Mesenchymal stem cell (in vitro differentiated cells and primary cell): ENCODE measurements around the gene TESK2.
"Not testable (repeated sequence)": the region's sequence is repeated elsewhere in the genome, so short reads cannot be mapped to it uniquely, and the experiment has no call there.

Source experiments
- DNase-seq: peaks from one replicate; pipeline ENCODE4 v3.0.0-alpha.2; 2013
- H2AFZ ChIP-seq: one replicate; pipeline ENCODE4 v1.6.1; 2013; ENCODE audit warnings: low read depth, mild to moderate bottlenecking, control low read depth, inconsistent platforms, low read length, moderate library complexity
- H2AK5ac ChIP-seq: 2 replicates; pipeline ENCODE4 v1.6.1; 2013; ENCODE audit warnings: low read length, moderate library complexity, mild to moderate bottlenecking, inconsistent platforms; ENCODE audit not compliant: severe bottlenecking
- H2BK120ac ChIP-seq: one replicate; pipeline ENCODE4 v1.6.1; 2013; ENCODE audit warnings: low read depth, mild to moderate bottlenecking, inconsistent platforms, low read length, moderate library complexity
- H2BK12ac ChIP-seq, 2 experiments: one replicate each; pipeline ENCODE4 v1.6.1; 2013; ENCODE audit warnings: inconsistent platforms in 2 of 2, low read length in 2 of 2, mild to moderate bottlenecking in 2 of 2, moderate library complexity in 2 of 2, control low read depth in 1 of 2
- H2BK15ac ChIP-seq: one replicate; pipeline ENCODE4 v1.6.1; 2013; ENCODE audit warnings: mild to moderate bottlenecking, low read depth, inconsistent platforms; ENCODE audit not compliant: poor library complexity, severe bottlenecking
- H2BK5ac ChIP-seq: 2 replicates; pipeline ENCODE4 v1.6.1; 2013; ENCODE audit warnings: low read depth, mild to moderate bottlenecking, low read length, control low read depth, inconsistent platforms; ENCODE audit not compliant: poor library complexity, severe bottlenecking
- H3K14ac ChIP-seq, 2 experiments: one replicate each; pipeline ENCODE4 v1.6.1; 2013; ENCODE audit warnings: inconsistent platforms in 2 of 2, low read length in 2 of 2, control low read depth in 1 of 2, mild to moderate bottlenecking in 1 of 2, moderate library complexity in 1 of 2
- H3K18ac ChIP-seq, 2 experiments: one replicate each; pipeline ENCODE4 v1.6.1; 2013; ENCODE audit warnings: inconsistent platforms in 2 of 2, low read length in 2 of 2, control low read depth in 1 of 2, low read depth in 1 of 2, mild to moderate bottlenecking in 1 of 2
- H3K23ac ChIP-seq, 2 experiments: one replicate each; pipeline ENCODE4 v1.6.1; 2013; ENCODE audit warnings: inconsistent platforms in 2 of 2, low read length in 2 of 2, mild to moderate bottlenecking in 2 of 2, moderate library complexity in 2 of 2, control low read depth in 1 of 2
- H3K27ac ChIP-seq: 2 replicates; pipeline ENCODE4 v1.5.1; 2013; ENCODE audit warnings: mild to moderate bottlenecking, moderate library complexity, low read length, control low read depth, inconsistent platforms; ENCODE audit not compliant: poor library complexity, severe bottlenecking
- H3K27me3 ChIP-seq, 2 experiments: 2 replicates each; pipeline versions ENCODE4 v1.6.1 to v1.7.0; 2013; ENCODE audit warnings: low read length in 2 of 2, mild to moderate bottlenecking in 2 of 2, moderate library complexity in 2 of 2, control low read depth in 1 of 2, inconsistent platforms in 1 of 2; ENCODE audit not compliant: control insufficient read depth in 1 of 2, insufficient read depth in 1 of 2
- H3K36me3 ChIP-seq, 2 experiments: 2 replicates each; pipeline versions ENCODE4 v1.6.1 to v1.7.0; 2013; ENCODE audit warnings: low read length in 2 of 2, control low read depth in 1 of 2, inconsistent platforms in 1 of 2, low read depth in 1 of 2, mild to moderate bottlenecking in 1 of 2; ENCODE audit not compliant: insufficient read depth in 2 of 2, control insufficient read depth in 1 of 2
- H3K4ac ChIP-seq, 2 experiments: one replicate each; pipeline ENCODE4 v1.6.1; 2013; ENCODE audit warnings: inconsistent platforms in 2 of 2, low read length in 2 of 2, mild to moderate bottlenecking in 2 of 2, moderate library complexity in 2 of 2, control low read depth in 1 of 2, low read depth in 1 of 2
- H3K4me1 ChIP-seq: 2 replicates; pipeline ENCODE4 v1.6.1; 2013; ENCODE audit warnings: low read depth, low read length, control low read depth; ENCODE audit not compliant: control insufficient read depth, insufficient read depth
- H3K4me2 ChIP-seq: 2 replicates; pipeline ENCODE4 v1.6.1; 2013; ENCODE audit warnings: low read length, mild to moderate bottlenecking, inconsistent platforms; ENCODE audit not compliant: poor library complexity, severe bottlenecking
- H3K4me3 ChIP-seq, 2 experiments: 2 replicates each; pipeline versions ENCODE4 v1.5.1 to v1.7.0; 2013; ENCODE audit warnings: low read length in 2 of 2, mild to moderate bottlenecking in 2 of 2, control low read depth in 1 of 2, low read depth in 1 of 2; ENCODE audit not compliant: insufficient read depth in 1 of 2
- H3K79me1 ChIP-seq: replicated peaks from 2 replicates; pipeline ENCODE4 v1.6.1; 2013; ENCODE audit warnings: mild to moderate bottlenecking, control low read depth, low read length, inconsistent platforms; ENCODE audit not compliant: poor library complexity, severe bottlenecking
- H3K9ac ChIP-seq: 2 replicates; pipeline ENCODE4 v1.7.0; 2013; ENCODE audit warnings: mild to moderate bottlenecking, low read length, moderate library complexity
- H3K9me3 ChIP-seq: 2 replicates; pipeline ENCODE4 v1.7.0; 2013; ENCODE audit warnings: mild to moderate bottlenecking, low read length; ENCODE audit not compliant: control insufficient read depth
- H4K8ac ChIP-seq: one replicate; pipeline ENCODE4 v1.6.1; 2013; ENCODE audit warnings: inconsistent platforms, mild to moderate bottlenecking, low read length, moderate library complexity
- H4K91ac ChIP-seq: one replicate; pipeline ENCODE4 v1.6.1; 2013; ENCODE audit warnings: mild to moderate bottlenecking, low read length, inconsistent platforms
- WGBS: methylation state at CpG from one replicate; pipeline ENCODE4 v1.1.7; 2013; ENCODE audit warnings: mixed read lengths; 5-methylcytosine and 5-hydroxymethylcytosine counted together

The TESK2 gene

DNA sequence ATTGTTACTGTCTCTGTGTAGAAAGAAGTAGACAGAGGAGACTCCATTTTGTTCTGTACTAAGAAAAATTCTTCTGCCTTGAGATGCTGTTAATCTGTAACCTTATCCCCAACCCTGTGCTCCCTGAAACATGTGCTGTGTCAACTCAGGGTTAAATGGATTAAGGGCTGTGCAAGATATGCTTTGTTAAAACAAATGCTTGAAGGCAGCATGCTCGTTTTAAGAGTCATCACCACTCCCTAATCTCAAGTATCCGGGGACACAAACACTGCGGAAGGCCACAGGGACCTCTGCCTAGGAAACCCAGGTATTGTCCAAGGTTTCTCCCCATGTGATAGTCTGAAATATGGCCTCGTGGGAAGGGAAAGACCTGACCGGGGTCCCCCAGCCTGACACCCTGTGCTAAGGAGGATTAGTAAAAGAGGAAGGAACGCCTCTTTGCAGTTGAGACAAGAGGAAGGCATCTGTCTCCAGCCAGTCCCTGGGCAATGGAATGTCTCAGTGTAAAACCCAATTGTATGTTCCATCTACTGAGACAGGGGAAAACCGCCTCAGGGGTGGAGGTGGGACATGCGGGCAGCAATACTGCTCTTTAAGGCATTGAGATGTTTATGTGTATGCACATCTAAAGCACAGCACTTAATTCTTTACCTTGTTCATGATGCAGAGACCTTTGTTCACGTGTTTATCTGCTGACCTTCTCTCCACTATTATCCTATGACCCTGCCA lies 22.7 kb upstream of the TESK2 start:
- H3K4me3 ChIP-seq, H3K14ac ChIP-seq, H4K8ac ChIP-seq, H3K18ac ChIP-seq, H4K91ac ChIP-seq, H3K4ac ChIP-seq, H3K27me3 ChIP-seq, H3K9me3 ChIP-seq, DNase-seq, H2AFZ ChIP-seq, H3K23ac ChIP-seq, H2BK12ac ChIP-seq, H3K4me2 ChIP-seq, H2BK5ac ChIP-seq, H2AK5ac ChIP-seq, H2BK120ac ChIP-seq, H3K9ac ChIP-seq, H3K4me1 ChIP-seq, H2BK15ac ChIP-seq: not testable (repeated sequence)
- Histone ChIP-seq H3K36me3 (peaks cover 68 to 92% of the 10 kb centered on the region in 2 experiments), H3K27ac (peak overlapping the region; percentile 12), H3K79me1 (peaks cover 12% of the 10 kb centered on the region)
- WGBS, result 79% methylated on average over 9 of the region's 9 CpGs

DNA sequence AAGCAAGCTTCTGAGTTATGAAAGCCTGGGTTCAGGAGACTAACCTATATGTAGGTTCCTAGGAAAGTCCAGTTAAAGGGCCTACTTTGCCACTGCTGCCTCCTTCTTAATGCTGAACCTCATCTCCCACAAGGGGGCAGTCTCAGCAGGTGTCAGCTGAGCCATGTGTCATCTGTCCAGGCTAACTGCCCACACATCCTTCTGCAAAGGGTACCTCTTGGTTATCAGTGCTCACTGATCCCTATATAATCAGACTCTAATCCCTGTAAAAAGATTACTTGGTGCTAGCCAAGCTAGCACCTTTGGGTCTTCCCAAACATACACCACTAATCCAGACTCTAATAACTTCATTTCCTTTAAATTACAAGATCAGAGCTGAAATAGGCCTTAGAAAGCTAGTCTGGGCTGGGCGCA lies 21.7 kb upstream of the TESK2 start:
- 100% methylated on average over 1 of the region's 1 CpG for whole genome bisulfite sequencing
- H2AK5ac ChIP-seq, result no peak overlapping the region
- no peak overlapping the region for H2BK5ac ChIP-seq
- H2AFZ ChIP-seq, result no peak overlapping the region
- H3K4ac ChIP-seq, result no peak overlapping the region
- no peak overlapping the region for H2BK12ac ChIP-seq
- no peaks in the 10 kb centered on the region for H3K9me3 ChIP-seq
- no peak overlapping the region for H3K4me2 ChIP-seq
- no peak overlapping the region for H3K23ac ChIP-seq
- no peak overlapping the region for H3K14ac ChIP-seq
- no peak overlapping the region for H3K4me3 ChIP-seq
- H3K9ac ChIP-seq, result no peak overlapping the region
- peaks cover 5% of the 10 kb centered on the region for H3K4me1 ChIP-seq
- no peak overlapping the region for H2BK120ac ChIP-seq
- H2BK15ac ChIP-seq, result no peak overlapping the region
- no peak overlapping the region for H3K18ac ChIP-seq
- no peak overlapping the region for H4K91ac ChIP-seq
- no peak overlapping the region for H4K8ac ChIP-seq
- peak overlapping the region; percentile 2 for H3K27ac ChIP-seq
- peaks cover 12% of the 10 kb centered on the region for H3K79me1 ChIP-seq
- peak; percentile 77 for DNase-seq
- peaks cover 70 to 95% of the 10 kb centered on the region in 2 experiments for H3K36me3 ChIP-seq
- no peaks in the 10 kb centered on the region for H3K27me3 ChIP-seq

GRCh38 chr1:45510972-45511527 lies 20.1 kb upstream of the TESK2 start:
- no peak overlapping the region for H3K27ac ChIP-seq
- no peaks in the 10 kb centered on the region for H3K9me3 ChIP-seq
- peaks cover 12% of the 10 kb centered on the region for H3K79me1 ChIP-seq
- no peak overlapping the region for H2AFZ ChIP-seq
- no peak overlapping the region for H3K4me2 ChIP-seq
- no peak overlapping the region for H3K18ac ChIP-seq
- no peak overlapping the region for H3K4me3 ChIP-seq
- no peak overlapping the region for H2BK5ac ChIP-seq
- H3K9ac ChIP-seq, result peak overlapping the region; percentile 9
- no peak overlapping the region for H2AK5ac ChIP-seq
- over 99% methylated on average over 4 of the region's 4 CpGs for WGBS
- H2BK12ac ChIP-seq, result no peak overlapping the region
- no peak for DNase-seq
- no peak overlapping the region for H4K91ac ChIP-seq
- no peak overlapping the region for H3K4ac ChIP-seq
- H2BK15ac ChIP-seq, result no peak overlapping the region
- no peak overlapping the region for H2BK120ac ChIP-seq
- H3K23ac ChIP-seq, result no peak overlapping the region
- H3K27me3 ChIP-seq, result no peaks in the 10 kb centered on the region
- no peak overlapping the region for H4K8ac ChIP-seq
- peaks cover 66 to 82% of the 10 kb centered on the region in 2 experiments for H3K36me3 ChIP-seq
- H3K4me1 ChIP-seq, result peaks cover 4% of the 10 kb centered on the region
- no peak overlapping the region for H3K14ac ChIP-seq

DNA sequence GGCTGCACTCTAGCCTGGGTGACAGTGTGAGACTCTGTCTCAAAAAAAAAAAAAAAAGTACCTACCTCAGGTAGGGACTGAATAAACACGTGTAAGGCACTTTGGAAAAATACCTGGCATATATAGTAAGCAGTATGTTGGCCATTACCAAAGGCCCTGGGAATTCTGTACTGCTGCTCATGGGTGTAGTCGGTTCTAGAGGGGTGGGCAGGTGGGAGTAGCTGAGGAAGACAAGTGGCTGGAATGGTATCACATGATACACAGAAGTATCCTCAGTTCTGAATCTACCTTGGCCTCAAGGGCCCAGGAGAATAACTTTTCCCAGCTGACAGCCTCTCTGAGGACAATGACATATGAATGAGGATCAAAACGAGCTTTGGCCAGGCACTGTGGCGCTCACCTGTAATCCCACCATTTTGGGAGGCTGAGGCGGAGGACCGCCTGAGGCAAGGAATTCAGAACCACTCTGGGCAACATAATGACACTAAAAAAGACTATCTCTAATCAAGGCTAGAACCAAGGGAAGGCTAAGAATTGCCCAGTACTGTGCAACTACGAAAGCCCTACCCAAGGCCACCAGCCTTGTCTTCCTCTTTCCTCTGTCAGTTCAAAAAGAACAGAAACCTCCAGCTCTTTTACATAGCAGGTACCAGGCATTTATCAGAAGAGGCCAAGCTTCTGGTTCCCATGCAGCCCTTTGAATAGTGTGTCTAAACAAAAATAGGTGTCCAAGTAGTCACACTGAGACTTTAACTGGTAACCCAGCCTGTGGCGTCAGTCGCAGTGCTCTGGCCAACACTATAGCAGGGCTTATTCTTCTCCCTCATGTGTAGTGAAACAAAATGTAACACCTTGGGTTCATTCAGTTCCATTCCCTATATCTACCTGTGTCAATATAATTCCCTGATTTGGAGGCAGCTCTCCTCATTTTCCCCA lies 19.3 kb upstream of the TESK2 start:
- H3K27ac ChIP-seq, result no peak overlapping the region
- no peak overlapping the region for H4K91ac ChIP-seq
- peaks cover 12% of the 10 kb centered on the region for H3K79me1 ChIP-seq
- 87% methylated on average over 9 of the region's 9 CpGs for WGBS
- no peak overlapping the region for H3K4me2 ChIP-seq
- DNase-seq, result no peak
- no peak overlapping the region for H3K14ac ChIP-seq
- H3K9ac ChIP-seq, result no peak overlapping the region
- H3K9me3 ChIP-seq, result no peaks in the 10 kb centered on the region
- no peak overlapping the region for H2BK120ac ChIP-seq
- no peak overlapping the region for H2AFZ ChIP-seq
- no peak overlapping the region for H2BK12ac ChIP-seq
- H3K4me3 ChIP-seq, result no peak overlapping the region
- H2BK5ac ChIP-seq, result no peak overlapping the region
- H3K4ac ChIP-seq, result no peak overlapping the region
- H3K4me1 ChIP-seq, result peaks cover 4% of the 10 kb centered on the region
- H4K8ac ChIP-seq, result peak overlapping the region; percentile 5
- no peak overlapping the region for H3K23ac ChIP-seq
- no peak overlapping the region for H2BK15ac ChIP-seq
- no peak overlapping the region for H2AK5ac ChIP-seq
- no peaks in the 10 kb centered on the region for H3K27me3 ChIP-seq
- H3K36me3 ChIP-seq, result peaks cover 66 to 76% of the 10 kb centered on the region in 2 experiments
- no peak overlapping the region for H3K18ac ChIP-seq
